Stimulated activated CD8-positive, alpha-beta memory T cell treated with anti-CD3 and anti-CD28 coated beads, Interleukin-12 subunit alpha, Interleukin-12 subunit beta, amount 100 ng/mL, for 24 hours (primary cell): ENCODE results near the gene FBXL3.

Experiments used
- DNase-seq: peaks from one replicate; pipeline ENCODE4 v3.0.0-alpha.2; 2020; ENCODE audit errors: extremely low read depth

FBXL3 gene, protein sequence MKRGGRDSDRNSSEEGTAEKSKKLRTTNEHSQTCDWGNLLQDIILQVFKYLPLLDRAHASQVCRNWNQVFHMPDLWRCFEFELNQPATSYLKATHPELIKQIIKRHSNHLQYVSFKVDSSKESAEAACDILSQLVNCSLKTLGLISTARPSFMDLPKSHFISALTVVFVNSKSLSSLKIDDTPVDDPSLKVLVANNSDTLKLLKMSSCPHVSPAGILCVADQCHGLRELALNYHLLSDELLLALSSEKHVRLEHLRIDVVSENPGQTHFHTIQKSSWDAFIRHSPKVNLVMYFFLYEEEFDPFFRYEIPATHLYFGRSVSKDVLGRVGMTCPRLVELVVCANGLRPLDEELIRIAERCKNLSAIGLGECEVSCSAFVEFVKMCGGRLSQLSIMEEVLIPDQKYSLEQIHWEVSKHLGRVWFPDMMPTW

DNA sequence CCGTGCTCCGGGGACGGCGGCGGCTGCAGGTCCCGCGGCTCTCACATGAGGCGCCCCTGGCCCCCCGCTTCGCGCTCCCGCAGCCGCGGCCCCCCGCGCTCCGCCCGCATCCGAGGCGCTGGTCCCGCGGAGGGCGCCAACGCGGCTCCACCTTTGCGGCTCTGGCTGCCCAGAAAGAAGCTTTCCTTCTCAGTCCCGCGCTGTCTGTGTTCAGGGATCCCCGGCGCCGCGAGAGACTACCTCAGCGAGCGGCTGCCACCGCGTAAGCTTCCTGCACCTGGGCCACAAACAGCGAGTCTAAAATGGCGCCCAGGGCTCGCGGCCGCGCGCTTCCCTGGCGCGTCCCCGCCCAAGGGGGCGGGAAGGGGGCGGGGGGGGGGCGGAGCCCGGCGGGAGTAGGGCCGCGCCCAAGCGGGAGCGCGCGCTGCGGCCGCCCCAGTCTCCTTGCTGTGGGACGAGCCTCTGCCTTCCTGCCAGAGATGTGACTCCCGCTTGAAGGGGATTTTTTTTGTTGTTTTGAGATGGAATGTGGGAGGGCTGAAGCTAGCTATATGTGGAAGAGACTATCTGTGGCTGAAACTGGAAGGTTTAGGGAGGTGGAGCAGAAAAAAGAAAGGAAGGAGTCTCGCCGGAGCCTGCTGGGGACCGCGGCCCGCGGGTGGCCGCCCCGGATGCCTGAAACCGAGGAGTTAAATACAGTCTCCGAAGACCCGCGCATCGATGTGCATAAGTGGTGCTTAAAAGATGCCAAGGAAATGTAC, at the start of gene FBXL3:
FBXL3 (minus strand) TSS at position 299 of the 761 bp plus-strand sequence. CDS start 5,299 bp downstream, outside the sequence.
- DNase-seq, result peak; percentile 58

GRCh38 chr13:77067519-77067918, 40.6 kb upstream of the FBXL3 start:
- no peak for DNase-seq

DNA sequence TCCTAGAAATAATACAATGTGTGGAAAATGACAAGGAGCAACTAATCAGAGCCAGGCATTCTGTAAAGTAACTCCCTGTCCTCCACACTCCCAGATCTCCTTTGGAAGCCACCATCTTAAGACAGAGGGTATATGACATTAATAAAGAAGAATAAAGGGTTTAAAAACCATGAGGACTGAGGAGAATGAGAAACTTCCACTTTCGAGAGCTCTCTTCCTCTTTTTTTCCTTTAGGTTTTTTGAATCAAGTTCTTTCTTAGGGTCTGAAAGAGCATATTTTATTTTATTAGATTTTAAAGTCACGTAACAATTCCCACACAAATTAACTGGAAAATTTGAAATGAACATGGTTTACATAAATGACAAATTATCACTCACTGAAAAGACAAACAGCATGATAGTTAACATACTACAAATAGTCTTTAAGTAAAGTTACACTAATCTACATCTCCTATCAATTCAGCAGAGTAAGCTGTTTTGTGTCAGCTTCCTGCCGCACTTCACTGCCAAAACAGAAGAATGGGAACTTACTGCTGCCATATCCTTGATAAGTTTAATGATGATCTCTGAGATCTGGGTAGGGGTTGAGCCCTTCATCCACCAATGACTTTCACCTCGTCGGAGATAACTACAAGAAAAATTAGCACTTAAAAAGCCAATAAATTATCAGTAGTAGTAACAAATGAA, 38.6 kb upstream of the FBXL3 start:
- DNase-seq, result no peak

- DNase-seq, result no peak
Measured at GRCh38 chr13:77062097-77062496, 35.1 kb upstream of the FBXL3 start.

DNA sequence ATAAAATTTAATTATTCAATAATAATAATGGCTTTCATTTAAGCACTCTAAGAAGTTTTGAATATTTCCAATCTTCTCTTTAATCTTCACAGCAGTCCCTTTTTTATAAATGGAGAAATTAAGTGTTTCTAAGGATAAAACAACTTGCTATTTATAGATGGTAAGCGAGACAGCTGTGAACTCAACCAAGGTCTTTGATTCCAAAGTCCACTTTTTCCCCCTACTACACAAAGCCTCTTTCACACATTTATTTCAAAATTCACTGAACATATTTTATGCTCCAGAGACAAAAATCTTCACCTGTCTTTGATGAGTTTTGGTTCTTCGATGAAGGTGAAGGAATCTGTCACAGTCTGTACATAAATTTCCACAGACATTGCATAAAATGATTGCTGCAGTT, 34.4 kb upstream of the FBXL3 start:
- no peak for DNase-seq

DNA sequence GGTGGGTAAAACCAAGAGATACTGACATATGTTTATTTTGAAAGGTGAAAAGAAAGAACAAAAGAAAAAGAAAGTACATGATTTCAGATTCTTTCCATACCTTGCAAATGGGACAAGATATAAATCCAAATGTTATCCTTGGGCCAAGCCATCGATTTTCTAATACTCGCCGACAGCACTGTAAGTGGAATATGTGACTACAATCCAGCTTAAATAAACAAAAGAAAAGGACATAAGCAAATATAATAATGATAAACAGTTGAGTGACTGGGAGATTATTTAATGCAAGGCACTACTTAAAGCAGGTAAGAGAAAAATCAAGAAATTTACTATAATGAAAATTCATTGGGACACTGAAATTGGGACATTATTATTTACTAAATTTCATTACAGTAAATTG, 29.9 kb upstream of the FBXL3 start:
- no peak for DNase-seq

DNA sequence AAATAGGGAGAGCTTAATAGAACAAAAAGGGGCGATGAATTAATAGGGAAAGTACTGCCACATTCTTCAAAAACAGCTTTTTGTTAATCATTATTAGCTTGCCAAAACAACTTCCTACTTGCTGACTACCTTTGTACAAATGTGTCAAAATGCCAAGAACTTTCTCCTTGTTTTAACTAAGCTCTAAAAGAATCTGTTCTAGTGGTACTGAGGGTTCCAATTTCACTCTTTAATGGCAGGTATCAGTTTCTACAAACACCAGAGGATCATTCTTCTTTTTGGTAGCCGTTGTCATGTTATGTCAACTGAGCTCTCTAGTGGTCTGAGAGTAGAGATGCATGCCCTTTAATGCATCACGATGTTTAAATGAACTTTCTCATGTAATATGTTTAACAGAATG, 29.4 kb upstream of the FBXL3 start:
- DNase-seq, result no peak

DNA sequence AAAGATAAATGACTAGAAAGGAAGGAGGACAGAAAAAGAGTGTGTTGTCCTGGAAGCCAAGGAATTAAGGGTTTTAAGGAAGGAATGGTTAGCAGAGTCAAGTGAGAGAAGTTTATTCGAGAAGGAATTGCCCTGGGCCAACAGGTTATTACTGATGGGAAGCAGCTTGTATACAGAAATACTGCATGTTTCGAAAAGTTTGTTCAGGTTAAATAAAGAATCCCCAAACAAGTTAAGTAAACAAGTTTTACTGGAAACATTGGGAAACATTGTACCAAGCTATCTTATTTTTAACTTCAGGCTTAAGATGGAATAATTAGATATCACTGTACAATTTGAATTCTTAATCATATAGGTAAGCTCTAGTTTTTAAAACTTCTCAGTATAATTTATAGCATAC, 28.2 kb upstream of the FBXL3 start:
- no peak for DNase-seq

- DNase-seq, result no peak
Measured at GRCh38 chr13:77053192-77053591, 26.2 kb upstream of the FBXL3 start.

GRCh38 chr13:77048681-77049080, 21.7 kb upstream of the FBXL3 start:
- DNase-seq, result no peak

- no peak for DNase-seq
Measured at GRCh38 chr13:77047649-77048343, 20.8 kb upstream of the FBXL3 start.

DNA sequence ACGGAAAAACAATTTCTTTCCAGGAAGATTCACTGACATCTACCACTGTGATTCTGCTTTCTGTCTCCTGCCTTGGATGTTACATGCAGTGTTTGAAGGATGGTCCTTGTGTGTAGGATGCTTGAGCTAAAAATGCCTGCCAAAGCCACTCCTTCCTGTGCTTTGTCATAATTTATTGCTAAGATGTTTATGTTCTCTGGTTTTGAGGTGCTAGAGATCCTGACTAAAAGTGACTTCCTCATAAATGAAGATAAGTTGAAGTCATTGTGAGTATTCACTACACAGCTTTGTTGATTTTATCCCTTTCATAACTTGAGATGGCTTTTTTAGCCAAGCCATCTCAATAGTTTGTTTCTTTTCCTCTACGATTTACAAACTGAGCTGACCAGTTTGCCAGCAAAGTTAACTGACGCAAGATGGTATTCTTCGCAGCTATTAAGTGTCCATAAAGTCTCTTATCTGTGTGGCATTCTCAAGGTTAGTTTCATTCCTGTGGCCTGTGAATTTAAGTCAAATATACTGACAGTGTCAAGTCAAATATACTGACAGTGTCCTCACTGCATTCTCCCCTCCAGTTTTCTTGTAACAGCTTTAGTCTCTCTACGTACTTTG, 15.7 kb upstream of the FBXL3 start:
- no peak for DNase-seq

DNA sequence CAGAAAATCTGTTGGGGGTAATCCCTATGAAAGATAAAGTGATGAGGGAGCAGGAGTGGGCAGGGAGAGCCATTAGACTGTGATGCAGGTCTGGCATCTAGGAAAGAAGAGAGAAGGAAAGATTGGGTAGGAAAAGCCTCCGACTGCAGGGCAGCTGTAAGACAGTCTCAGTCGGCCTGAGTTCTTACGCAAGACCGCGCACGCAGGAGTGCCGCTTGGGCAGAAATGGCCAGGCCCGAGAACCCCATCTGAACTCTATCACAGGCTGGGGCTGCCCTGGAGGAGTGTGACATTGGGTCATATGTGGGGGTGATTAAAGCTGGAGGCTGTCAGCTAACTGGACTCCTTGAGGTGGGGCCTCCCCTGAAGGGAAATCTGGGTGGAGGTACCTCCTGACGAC, 13.9 kb upstream of the FBXL3 start:
- DNase-seq, result no peak

DNA sequence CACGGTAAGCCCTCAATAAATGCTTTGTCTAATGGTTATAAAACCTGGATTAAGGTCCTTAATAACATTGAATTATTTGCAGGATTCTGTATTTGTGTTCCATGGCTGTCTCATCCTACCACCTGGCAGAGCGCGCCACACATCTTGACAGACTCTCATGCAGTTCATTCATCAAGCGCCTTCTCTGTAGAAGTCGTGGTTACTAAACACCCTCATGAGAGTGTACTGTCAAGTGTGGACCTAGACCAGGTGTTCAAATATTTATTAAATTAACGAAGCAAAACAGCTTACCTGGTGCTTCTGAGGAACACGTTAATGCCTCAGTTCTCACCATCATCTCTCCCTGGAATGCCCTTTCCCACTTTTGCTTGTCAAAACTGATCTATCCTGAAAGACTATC, 13.1 kb upstream of the FBXL3 start:
- no peak for DNase-seq

DNA sequence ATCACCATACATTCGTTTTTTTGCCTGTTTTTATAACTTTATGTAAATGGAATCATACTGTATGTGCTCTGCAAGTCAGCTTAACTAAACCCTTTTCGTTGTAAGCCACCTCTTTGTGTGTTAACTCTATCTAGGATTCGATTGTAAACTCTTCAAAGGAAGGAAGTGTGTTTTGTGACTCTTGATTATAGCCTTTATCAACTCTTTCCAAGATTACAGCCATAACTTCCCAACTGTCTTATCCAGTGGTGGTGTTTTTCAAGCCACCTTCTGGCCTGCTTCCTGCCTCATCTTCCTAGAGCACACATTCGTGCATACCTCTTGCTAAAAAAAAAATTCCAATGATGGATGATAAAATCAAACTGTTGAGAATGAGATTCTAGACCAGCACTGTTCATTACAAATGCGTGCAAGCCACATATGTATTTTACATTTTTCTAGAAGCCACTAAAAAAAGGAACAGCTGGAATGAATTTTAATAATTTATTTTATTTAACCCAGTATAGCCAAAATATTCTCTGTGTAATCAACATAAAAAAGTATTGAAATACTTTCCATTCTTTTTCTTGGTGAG, 12.0 kb upstream of the FBXL3 start:
- no peak for DNase-seq

DNA sequence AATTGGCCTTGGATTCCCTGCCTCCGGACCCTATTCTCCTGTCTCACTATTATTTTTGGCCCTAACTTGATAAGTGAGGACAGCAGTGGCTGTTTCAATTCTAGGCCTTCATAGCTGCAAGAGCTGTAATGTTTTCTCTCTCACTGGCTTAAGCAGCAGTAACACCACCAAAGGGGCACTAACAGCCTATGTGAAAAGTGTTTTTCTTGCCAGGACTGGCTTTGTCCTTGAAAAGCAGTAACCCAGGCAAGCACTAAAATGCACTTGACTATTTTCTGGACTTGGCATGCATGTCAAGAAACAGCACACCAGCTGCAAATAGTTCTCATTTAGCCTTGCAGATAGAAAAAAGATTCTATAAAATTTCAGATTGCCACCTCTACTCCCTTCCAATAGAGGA, 9.3 kb upstream of the FBXL3 start:
- DNase-seq, result no peak

GRCh38 chr13:77034881-77035280, 7.9 kb upstream of the FBXL3 start:
- DNase-seq, result no peak

DNA sequence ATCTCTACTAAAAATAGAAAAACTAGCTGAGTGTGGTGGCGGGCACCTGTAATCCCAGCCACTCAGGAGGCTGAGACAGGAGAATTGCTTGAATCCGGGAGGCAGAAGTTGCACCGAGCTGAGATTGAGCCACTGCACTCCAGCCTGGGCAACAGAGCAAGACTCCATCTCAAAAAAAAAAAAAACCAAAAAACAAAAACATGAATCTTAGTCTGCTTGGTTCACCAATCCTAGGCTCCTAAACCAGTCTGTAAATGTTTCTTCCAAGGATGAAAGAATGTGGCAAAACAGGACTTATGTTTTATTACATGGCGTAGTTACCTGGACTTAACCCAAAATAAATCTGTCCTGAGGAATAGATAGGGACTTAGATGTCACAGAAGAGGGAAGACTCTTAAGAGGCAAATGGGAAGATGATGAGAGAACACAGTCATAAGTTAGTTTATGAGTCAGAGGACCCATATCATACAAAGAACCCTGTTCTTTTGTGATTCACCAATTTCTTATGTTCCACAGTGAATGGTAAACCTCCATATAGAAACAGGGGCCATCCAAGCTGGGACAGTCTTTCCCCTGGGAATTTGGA, 6.9 kb upstream of the FBXL3 start:
- DNase-seq, result no peak

DNA sequence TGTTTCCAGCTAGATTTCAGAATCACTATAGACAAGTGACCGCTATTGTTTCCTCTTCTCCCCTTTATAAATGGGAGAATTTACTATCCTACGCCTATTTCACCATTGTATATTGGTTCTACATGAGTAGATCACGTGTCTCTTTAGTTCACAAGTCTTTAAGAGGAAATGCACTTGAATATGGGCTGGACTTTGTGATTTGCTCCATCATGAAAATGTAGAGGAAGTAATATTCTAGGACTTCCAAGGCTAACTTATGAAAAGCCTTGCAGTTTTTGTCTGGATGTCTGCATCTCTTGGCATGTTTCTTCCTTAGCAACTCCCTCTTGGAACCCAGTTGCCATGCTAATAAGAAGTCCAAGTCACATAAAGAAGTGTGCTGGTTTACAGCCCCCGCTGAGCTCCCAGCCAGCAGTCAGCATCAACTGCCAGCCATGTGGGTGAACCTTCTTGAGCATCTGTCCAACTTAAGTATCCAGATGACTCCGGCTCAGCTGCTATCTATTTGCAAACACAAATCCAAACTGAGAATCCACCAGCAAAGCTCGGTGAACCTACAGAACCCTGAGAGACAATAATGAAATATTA, 4.8 kb upstream of the FBXL3 start:
- DNase-seq, result no peak

DNA sequence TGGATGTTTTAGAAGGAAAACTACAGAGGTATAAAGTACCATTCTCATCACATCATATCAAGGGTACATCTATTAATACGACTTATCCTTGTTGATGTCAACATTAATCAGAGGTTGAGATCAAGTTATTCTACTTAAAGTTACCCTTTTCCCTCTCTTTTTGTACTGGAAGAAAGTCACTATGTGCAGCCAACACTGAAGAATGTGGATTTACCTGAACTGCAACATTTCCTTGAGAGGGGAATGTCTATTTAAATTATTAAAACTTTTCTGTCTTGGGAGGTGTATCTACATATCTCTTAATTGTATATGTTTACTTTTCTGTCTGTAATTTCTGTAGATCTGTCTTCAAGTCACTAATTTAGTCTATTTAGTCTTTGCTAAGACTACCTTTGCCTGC, 2.5 kb upstream of the FBXL3 start:
- DNase-seq, result no peak
